HG02610 (cell line): Measurements from ENCODE around the gene TTLL6.
"Not testable (repeated sequence)": the region's sequence is repeated elsewhere in the genome, so short reads cannot be mapped to it uniquely, and the experiment has no call there.

Experiments
- ATAC-seq: cut with Tn5 transposase; IDR thresholded peaks from one replicate; pipeline ENCODE4 v1.9.1; 2021; ENCODE audit warnings: mild to moderate bottlenecking, moderate library complexity; ENCODE audit not compliant: unreplicated experiment

Gene TTLL6

DNA sequence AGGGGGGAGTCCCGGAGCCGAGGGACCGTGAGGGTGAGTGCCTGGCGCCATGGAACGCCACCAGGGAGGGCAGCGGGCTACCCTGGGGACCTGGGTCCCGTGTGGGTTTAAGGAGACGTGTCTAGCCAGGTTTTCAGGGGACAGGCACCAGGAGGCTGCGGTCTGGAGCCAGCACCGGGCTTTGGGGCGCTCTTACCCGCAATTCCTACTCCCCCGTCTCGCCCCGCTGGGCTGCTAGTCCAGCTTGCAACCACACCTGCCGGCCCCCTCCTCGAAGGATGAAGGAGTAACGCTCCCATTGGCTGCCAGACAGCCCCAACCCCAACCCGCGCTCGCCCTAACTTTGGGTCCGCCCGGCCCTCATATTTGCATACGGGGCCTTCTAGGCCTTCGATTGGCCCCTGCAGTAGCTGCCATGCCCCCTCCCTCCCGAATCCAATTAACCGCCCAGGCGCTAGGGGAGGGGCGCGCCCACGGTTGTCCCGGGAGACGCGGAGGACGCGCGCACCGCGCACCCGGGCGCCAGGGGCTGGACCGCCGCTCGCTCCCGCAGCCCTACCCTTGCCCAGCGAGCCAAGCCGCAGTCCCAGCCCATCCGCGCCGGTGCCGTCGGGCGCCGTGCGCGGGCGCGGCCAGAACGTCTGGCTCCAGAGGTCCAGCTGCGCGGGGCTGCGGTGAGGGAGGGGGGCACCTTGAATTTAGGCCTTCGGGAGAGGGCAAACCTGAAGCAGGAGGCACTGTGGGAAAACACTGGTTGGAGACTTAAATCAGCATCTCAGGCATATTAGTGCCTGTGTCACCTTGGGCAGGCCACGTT, at the start of gene TTLL6:
TSS of gene TTLL6 (minus strand) at position 456 of the 817 bp plus-strand sequence. CDS start at position 299, 157 bp downstream.
- ATAC-seq = peak; percentile 85

DNA sequence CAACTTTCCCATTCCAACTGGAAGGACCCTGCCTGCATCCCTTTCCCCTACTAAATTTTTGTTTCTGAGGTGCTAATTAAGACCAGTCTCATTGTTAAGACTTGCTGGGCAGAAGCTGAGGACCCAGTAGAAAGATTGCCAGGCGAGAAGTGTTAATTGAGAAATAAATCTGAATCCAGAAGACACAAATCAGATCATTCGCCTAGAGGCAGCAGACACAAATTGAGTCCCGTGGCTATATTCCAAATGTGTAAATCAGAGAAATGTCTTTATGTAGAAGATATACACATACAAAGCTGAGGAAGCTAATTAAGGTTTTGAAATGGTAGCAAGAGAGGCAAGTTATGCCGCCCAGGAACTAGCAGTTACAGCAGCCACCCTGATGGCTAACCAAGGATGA, 43.4 kb upstream of the TTLL6 start:
- ATAC-seq = no peak

DNA sequence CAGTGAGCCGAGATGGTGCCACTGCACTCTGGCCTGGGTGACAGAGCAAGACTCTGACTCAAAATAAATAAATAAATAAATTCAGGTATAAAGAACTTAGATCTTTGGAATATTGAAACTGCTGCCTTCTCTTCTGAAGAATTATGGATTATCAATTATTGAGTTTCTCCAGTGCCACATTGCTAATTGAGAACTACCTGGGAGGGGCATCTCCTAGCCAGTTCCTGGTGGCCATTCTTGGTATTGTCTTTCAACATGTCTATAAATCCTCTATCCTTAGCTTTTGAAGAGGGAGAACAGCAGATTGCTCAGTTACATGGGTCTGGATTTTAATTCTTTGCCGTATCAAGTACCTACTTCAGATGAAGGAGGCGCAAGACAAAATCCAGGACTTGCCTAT, 43.0 kb upstream of the TTLL6 start:
- no peak for ATAC-seq

DNA sequence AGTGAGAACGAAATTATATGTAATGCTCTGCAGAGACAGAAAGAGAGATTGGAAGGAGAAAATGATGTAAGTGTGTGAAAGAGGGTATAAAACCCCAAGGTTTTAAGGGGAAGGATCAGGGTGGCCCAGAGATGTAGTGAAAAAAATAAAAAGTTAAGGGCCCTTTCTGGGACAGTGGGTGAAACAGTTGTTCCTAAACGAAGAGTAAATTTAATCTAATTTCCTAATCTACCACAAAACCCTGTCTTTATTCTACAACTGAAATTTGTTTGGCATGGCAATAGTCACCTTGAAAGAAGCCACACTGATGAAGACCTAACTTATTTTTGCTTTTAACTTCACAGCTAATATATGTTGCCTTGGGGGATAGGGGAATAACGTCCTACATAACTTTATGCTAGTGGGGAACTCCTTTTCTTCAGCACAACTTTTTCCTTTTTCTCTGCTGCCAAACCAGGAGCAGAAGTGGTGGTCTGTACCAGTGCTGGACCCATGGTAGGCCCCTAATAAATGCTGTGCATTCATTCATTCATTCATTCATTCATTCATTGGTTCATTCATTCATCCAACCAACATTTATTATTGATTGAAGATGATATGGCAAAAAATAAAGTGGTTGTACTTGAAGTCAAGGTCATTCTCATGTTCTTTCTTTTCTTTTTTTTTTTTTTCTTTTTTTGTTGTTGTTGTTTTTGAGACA, 39.2 kb upstream of the TTLL6 start:
- ATAC-seq = no peak

DNA sequence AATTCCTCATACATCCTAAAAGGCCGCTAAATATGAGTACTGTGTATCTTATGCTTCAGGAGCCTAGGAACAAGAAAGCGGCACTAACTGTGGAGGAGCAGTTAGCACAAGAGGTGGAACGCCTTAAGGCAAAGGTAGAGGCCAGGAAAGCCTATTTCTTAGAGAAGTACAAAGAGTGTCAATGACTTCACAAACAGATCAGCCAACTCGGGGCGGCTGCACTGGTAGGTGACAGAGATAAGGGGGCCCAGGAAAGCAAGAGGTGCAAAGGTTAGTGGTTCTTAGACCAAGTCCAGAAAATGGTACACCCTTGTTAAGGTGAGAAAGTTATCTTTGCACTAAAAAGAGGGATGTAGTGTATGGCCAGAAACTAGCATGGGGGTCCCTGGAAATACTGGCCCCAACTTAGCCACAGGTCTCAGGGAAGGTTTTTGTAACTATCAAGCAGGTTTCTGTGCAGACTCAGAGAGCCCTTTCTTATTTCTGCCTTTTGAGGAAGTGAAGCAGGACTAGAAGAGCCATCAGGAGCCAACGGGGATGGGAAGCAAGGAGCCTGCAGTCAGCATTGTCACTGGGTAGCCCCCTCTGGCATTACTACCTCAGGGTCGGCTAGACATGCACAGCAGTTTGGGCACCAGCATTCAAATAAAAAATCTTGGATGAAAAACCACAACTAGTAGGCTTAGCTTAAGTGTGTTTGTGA, 37.9 kb upstream of the TTLL6 start:
- ATAC-seq = no peak

DNA sequence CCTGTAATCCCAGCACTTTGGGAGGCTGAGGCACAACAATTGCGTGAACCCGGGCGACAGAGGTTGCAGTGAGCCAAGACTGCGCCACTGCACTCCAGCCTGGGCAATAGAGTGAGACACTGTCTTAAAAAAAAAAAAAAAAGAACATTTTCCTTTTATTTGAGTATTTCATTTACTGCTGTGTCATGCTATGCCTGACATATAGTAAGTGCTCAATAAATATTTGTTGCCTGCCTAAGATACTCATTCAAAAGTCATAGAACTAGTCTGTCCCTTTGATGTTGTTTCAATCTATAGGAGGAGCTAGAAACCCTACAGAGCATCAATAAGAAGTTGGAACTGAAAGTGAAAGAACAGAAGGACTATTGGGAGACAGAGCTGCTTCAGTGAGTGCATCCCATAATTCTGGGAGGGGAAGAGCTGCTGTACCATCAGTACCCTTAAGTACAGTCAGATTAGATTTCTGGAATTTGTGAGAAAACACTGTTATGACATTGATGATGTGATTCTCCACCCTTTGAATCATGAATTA, 33.8 kb upstream of the TTLL6 start:
- ATAC-seq = no peak

DNA sequence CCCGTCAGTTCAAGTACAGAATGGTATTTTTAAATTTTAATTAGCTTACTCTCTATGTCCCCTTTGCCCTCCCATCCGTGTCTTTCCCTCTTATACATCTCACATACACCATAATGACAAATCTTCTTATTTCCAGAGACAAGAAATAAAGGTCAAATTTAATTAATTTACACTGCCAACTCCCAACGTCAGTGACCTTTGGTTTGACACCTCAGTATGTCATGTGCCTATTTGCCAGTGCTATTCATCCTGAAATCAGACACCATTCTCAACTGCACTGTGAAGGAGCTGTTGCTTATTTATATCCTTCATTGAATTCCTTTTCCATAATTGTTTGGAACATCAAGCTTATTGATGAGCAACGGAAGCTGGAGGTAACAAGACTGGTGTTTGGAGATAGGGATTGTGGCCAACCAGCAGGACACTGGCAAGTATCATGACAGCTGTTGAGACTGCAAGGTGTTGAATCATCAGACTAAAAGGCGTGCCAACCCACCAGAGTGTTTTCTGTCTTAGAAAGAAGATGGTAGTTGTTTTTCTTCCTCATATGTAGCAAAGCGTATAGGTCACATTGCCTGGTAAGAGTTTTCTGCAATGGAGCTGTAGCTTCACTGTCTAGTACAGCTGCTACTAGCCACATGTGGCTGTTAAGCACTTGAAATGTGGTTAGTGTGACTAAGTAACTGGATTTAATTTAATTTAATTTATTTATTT, 26.3 kb upstream of the TTLL6 start:
- no peak for ATAC-seq

DNA sequence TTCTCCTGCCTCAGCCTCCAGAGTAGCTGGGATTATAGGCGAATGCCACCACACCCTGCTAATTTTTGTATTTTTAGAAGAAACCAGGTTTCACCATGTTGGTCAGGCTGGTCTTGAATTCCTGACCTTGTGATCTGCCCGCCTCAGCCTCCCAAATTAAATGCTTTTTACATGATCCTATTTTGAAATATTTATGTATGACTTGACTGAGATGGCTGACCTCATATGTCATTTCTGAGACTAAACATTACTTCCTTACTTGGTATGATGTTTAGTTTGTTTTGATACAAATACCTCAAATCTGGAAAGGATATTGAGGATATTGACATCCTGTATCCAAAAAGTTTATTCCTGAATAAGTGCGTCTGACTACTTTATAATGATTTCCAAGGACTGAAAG, 25.7 kb upstream of the TTLL6 start:
- ATAC-seq = no peak

DNA sequence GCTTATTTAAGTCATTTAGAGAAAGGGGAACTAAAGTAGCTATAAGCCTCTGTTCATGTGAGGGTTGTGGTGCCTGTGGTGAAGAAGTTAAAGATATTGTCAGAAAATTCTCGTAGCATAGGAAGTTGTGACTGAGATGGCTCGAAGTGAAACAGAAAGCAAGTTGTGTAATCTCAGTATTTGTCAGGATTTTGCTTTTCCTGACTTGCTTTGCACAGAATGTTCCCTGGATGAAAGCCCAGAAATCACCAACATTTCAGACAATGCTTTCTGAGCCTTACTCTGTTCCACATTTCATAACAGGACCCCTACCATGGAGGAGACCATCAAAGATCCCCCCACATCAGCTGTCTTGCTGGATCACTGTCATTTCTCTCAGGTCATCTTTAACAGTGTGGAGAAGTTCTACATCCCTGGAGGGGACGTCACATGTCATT, 24.4 kb upstream of the TTLL6 start:
- peak; percentile 80 for ATAC-seq

DNA sequence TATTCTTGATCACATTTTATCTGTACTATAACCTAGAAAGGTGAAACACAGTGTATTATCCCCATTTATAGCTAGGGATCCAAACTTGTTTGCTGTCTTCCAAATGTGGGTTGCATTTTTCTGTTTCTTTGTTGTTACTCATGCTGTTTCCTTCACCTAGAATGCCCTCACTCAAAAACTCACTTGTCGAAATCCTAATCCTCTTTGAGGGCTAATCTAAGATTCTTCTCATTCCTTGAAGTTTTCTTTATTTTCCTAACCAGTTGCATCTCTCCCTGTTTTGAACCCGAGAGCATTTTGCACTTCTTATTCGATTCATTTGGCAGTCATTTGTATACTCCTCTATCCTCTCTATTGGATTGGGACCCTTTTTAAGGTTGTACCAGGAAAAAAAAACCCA, 23.4 kb upstream of the TTLL6 start:
- no peak for ATAC-seq

DNA sequence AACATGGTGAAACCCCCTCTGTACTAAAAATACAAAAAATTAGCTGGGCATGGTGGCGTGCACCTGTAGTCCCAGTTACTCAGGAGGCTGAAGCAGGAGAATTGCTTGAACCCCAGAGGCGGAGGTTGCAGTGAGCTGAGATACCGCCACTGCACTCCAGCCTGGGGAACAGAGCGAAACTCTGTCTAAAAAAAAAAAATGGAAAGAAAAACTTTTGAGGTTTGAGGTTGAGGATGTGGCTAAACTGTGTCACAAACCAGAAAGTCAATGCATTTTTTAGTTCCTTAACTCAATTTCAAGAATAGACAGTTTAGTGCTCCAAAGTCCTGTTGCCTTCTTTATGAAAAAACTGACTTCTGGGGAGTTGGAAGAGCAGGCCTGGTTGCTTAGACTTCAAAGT, 20.4 kb upstream of the TTLL6 start:
- ATAC-seq = not testable (repeated sequence)

DNA sequence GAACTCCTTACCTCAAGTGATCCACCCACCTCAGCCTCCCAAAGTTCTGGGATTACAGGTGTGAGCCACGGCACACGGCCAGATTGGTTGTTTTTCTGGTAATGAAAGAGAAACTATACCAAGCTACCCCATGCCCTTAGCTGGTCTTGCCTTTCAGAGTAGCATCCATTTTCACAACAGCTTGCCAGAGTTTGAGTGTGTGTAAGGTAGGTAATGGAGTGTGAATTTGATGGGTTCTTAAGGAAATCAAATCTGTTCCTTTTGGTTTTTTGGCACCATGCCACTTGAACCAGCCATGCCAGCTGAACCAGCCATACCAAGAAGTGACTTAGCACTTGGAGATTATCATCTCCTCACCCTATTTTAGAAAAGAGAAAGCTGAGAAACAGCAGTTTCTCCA, 18.9 kb upstream of the TTLL6 start:
- no peak for ATAC-seq

DNA sequence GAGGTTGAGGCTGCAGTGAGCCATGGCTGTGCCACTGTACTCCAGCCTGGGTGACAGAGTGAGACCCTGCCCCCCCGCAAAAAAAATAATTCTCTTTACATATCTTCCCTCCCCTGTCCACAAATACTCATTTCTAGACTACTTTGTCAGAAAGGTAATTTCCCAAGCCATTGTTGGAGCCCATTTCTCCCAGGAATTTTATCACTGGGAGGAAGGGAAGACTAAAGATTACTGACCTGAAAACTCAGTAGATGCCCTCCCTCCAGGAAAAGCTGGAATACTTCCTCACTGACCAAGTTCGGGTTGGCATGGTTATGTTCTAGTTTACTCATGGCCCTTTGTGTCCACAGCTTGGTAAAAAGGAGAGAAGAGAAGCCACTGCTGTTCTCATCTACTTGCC, 17.9 kb upstream of the TTLL6 start:
- no peak for ATAC-seq

DNA sequence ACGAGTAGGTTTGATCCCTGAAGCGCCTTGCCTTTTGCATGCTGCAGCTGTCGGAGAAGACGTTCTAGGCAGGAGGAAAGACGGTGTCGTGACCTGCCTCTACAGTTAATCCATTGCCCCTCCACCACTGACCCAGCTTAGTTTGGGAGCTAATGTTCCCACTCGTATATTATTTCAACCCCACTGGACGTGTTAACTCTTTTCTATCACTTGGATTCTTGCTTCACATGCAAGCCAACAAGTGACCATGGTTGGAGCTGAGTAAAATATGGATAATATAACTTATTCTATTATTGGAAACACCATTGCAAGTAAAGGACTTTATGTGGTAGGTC, 14.5 kb upstream of the TTLL6 start:
- ATAC-seq = no peak

DNA sequence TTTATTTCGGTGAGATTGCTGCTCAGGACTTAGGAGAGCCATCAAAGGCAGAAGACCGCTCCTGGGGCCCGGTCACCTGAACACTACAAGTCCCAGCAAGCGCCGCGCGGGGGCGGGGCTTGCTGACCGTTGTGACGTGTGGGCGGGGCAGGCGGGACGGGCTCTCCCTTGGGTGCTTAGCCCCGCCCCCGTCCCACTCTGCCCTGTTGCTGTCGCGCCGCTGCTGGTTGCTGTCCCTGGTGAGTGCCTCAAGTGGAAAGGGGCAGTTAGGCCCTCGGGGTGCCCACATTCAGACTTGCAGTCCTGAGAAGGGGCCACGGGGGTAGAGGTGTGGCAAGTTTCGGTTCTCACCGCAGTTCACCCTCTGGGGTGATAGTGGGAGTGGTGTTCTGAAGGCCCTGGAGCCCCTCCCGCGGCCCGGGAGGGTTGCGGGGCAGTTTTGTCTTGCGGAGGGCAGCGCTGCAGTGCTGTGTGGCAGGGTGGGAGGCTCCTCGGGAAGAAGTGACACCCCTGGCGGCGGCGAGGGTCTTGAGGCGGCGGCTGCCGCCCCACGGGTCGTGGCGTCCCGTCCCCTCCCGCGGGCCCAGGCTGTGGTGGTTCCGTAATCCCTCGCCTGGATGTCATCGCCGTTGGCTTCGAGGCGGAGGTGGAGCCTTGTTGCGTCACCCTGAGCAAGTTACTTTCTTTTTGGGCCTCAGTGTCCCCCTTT, 14.0 kb upstream of the TTLL6 start, which contains the start of gene CALCOCO2:
TSS of gene CALCOCO2 (plus strand) at position 196 of the 709 bp plus-strand sequence. CDS start 10,673 bp downstream, outside the sequence.
- ATAC-seq = peak; percentile 73

DNA sequence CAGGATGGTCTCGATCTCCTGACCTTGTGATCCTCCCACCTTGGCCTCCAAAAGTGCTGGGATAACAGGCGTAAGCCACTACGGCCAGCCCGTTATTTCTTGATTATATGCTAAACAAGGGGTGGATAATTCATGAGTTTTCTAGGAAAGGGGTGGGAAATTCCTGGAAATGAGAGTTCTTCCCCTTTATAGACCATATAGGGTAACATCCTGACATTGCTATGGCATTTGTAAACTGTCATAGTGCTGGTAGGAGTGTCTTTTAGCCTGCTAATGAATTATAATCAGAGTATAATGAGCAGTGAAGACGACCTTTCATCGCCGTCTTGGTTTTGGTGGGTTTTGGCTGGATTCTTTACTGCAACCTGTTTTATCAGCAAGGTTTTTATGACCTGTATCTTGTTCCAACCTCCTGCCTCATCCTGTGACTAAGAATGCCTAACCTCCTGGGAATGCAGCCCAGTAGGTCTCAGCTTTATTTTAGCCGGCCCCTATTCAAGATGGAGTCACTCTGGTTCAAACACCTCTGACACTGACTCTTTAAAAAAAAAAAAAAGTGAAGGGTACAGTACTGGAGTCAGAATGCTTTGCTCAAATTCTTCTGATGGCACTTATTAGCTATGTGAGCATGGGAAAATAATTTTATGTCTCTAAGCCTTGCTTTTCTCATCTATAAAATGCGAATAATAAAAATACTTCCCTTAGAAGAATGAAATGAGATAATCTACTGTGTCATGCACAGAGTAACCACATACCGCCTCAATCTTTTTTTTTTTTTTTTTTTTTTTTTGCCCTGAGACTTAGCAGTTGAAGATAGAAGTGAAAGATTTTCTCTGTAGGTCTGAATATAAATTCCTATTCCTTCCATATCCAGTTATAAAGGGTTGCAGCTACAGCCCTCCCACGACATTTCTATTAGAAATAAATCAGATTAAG, 8.7 kb upstream of the TTLL6 start:
- no peak for ATAC-seq

DNA sequence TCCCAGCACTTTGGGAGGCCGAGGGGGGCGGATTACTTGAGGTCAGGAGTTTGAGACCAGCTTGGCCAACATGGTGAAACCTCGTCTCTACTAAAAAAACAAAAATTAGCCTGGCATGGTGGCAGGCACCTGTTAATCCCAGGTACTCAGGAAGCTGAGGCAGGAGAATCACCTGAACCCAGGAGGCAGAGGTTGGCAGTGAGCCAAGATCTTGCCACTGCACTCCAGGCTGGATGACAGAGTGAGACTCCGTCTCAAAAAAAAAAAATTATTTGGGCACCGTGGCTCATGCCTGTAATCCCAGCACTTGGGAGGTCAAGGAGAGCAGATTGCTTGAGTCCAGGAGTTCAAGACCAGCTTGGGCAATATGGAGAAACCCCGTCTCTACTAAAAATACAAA, 3.9 kb upstream of the TTLL6 start:
- not testable (repeated sequence) for ATAC-seq

DNA sequence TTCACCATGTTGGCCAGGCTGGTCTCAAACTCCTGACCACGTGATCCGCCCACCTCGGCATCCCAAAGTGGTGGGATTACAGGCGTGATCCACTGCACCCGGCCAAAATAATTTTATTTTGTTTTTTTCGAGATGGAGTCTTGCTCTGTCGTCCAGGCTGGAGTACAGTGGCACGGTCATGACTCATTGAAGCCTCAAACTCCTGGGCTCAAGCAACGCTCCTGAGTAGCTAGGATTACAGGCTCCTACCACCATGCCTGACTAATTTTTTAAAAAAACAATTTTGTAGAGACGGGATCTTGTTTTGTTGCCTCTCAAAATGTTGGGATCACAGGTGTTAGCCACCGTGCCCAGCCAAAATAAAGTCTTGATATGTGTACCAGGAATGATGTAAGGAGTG, 2.4 kb upstream of the TTLL6 start:
- ATAC-seq = no peak

DNA sequence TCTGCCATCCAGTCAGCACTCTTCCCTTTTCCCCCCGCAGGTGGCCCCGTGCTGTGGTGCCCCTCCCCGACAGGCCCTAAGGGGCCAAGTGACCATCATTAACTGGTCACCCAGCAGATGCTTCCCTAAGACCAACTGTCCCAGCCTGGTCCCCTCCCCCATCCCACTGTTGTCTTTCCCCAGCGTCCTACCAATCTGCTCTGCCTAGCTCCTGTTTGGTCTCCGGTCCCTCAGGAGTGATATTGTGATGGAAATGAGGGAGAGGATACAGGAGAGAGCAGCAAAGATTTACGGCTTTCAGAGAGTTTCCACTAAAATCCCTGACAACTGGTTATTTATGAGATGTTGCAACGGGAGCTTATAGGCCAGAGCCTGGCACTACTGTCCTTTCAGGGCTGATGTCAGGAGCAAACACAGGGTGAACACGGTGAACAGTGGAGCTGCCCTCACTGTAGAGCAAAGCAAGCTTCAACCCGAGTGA, 1.4 kb upstream of the TTLL6 start:
- no peak for ATAC-seq
